Measurements from ENCODE around the gene FCSK.

GRCh38 chr16:70453117-70453891 lies 1.1 kb upstream of the FCSK start:
- TF ChIP-seq EP300 (IDR thresholded peaks at IDR 0.05), result no peak
- TF ChIP-seq CTCF (IDR thresholded peaks at IDR 0.05), result no peak
- no peak for TF ChIP-seq POLR2AphosphoS5 (IDR thresholded peaks at IDR 0.05)
